AG09319 (cell line): Measurements from ENCODE around the gene OR5H15.
"Not testable (repeated sequence)": the region's sequence is repeated elsewhere in the genome, so short reads cannot be mapped to it uniquely, and the experiment has no call there.

Experiments
- DNase-seq: peaks from one replicate; pipeline ENCODE4 v3.0.0-alpha.2; 2010; ENCODE audit warnings: low read depth; ENCODE audit errors: extremely low read depth
- TF ChIP-seq, protein P1 (sequence below): IDR thresholded peaks from 2 replicates; pipeline ENCODE4 v1.5.1; 2011; ENCODE audit warnings: low read depth, mild to moderate bottlenecking, inconsistent platforms, low read length, moderate library complexity

The OR5H15 gene

DNA sequence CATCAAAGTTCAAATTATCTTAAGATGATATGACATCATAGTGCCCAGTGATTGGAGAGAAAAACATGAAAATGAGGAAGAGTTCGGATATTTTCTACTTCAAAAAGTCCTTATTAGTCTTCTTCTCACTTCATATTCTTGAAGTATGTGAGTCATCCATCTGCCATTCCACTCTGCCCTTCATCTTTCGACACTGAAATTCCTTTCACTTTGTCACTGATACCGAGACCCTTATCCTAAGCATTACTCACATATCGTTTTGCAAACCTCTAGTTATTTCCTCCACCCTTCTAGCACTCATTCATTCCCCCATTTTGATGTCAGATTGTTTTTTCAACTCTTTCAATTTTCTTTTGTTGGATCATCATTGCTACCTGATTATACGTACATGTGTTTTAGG is 15.3 kb upstream of the OR5H15 start:
- no peak for DNase-seq
- TF ChIP-seq, protein P1, sequence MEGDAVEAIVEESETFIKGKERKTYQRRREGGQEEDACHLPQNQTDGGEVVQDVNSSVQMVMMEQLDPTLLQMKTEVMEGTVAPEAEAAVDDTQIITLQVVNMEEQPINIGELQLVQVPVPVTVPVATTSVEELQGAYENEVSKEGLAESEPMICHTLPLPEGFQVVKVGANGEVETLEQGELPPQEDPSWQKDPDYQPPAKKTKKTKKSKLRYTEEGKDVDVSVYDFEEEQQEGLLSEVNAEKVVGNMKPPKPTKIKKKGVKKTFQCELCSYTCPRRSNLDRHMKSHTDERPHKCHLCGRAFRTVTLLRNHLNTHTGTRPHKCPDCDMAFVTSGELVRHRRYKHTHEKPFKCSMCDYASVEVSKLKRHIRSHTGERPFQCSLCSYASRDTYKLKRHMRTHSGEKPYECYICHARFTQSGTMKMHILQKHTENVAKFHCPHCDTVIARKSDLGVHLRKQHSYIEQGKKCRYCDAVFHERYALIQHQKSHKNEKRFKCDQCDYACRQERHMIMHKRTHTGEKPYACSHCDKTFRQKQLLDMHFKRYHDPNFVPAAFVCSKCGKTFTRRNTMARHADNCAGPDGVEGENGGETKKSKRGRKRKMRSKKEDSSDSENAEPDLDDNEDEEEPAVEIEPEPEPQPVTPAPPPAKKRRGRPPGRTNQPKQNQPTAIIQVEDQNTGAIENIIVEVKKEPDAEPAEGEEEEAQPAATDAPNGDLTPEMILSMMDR: no peak

DNA sequence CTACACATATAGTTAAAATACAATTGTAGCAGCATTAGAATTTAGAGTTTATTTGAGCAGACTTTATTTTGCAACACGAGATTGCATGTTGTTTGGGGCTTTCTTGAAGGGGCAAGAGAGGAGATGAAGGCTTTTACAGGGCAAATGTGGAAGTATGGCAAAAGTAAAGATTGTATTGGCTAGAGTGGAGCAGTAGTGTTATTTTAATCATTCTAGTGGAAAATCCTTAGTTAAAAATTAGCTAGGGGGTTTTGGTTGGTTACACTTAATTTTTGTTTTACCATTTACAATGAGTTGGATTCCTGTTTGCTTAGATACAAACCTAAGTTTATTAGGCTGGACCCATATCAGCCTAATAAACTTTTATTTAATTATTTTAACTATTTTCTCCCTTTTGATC is 4.6 kb downstream of the OR5H15 start:
- no peak for DNase-seq

DNA sequence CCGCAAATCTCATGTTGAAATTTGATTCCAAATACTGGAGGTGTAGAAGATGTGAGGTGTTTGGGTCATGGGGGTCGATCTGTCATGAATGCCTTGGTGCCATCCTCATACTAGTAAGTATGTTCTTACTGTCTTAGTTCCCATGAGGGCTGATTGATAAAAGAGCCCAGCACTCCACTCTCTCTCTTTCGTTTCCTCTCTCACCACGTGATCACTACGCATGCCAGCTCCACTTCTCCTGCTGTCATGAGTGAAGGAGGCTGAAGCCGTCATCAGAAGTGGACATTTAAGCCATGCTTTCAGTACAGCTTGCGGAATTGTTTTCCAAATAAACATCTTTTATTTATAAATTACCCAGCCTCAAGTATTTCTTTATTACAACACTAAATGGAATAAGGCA is 6.1 kb downstream of the OR5H15 start:
- TF ChIP-seq, protein P1: no peak
- DNase-seq: no peak

More for the DNA sequence above, 4.6 kb downstream of the OR5H15 start:
- TF ChIP-seq, protein P1: no peak

DNA sequence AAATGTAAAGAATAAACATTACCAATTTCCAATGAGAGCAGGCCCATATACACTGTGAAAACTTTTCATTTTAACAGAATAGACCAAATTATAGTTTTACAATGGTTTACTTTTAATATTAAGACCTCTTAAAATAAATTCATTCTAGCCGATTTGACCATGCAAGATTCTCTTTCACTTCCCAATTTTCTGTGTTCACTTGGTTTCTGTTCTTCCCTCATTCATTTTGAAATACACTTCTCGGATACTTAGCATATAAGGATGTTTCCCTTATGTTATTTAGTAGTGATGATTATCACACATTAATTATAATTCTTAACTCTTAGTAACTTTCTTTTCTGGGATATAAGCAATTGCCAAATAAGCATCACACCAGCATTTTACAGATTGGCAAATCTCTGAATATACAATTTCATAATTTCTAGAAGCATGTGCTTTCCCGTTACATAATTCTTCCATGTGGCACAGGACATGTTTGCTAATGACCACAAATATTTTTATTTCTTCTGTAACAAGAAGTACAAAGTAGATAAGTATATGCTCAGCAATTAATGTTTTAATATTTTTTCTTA is 13.9 kb downstream of the OR5H15 start:
- no peak for DNase-seq
- TF ChIP-seq, protein P1: no peak

DNA sequence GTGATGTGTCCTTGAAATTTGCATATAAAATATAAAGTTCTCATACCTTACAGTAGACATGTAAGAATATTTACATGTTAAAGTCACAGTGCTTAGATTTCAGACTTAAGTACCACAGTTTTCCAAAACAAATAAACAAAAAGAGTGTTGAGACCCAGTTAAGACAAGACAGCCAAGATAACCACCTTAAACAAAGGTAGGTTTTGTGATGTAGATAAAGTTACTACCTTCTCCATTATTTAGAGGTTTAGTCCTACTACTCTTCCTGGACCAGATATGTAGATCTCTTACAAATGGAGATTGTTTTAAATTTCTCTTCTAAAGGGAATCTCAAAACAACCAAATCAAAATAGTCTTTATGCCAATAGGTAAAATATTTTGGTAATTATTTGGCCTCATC is 15.7 kb downstream of the OR5H15 start:
- DNase-seq: no peak
- TF ChIP-seq, protein P1: no peak

DNA sequence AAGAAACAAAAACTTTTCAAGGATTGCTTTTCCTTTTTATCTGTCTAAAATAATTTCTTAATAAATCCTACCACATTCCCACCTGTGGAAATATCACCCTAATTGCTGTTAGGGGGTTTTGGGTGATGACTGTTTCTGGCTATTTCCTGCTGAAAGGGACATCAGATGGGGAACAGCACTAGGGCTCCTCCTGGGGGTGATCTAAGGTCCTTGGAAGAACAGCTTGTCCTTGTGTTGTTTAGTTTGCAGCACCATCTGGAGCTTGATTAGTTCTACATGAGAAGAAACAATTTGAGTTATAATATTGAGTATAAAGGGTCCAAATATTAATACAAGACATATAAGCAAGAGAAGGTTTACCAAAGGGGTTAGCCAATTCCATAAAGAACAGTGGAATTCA is 18.7 kb downstream of the OR5H15 start:
- TF ChIP-seq, protein P1: no peak
- DNase-seq: no peak

DNA sequence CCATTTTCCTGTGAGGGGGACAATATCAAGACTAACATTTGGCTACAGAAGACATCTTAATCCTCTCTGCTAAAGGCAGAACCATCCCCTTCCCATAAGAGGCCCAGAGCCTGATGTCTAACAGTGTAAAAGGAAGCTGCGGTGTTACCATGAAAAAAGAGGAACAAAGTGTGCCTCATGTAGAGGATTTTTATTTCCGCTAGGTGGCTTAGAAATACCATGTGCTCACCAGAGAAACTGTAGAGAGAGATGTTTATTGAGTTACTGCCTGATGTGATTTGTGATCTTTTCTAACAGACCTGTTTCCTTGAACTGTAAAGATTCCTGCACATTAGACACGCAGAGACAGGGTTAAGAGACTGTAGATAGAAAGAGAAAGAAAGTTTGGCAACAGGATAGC is 22.0 kb downstream of the OR5H15 start:
- DNase-seq: no peak
- TF ChIP-seq, protein P1: no peak

DNA sequence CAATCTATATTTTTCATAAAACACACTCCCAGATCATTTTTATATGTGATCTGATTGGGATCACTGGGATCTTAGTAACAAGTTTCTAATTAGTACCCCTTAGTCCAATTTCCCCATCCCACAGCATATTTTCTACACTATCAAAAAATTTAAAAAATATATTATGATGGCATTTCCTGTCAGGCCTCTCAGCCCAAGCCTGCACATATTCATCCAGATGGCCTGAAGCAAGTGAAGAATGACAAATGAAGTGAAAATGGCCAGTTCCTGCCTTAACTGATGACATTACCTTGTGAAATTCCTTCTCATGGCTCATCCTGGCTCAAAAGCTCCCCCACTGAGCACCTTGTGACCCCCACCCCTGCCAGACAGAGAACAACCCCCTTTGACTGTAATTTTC is 24.4 kb downstream of the OR5H15 start:
- not testable (repeated sequence) for DNase-seq

DNA sequence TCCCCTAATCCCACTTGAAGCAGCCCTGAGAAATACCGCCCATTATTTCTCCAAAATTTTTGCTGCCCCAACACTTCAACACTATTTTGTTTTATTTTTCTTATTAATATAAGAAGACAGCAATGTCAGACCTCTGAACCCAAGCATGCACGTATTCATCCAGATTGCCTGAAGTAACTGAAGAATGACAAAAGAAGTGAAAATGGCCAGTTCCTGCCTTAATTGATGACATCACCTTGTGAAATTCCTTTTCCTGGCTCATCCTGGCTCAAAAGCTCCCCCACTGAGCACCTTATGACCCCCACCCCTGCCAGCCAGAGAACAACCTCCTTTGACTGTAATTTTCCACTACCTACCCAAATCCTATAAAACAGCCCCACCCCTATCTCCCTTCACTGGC is 29.8 kb downstream of the OR5H15 start:
- DNase-seq: not testable (repeated sequence)
